Stomach (tissue), 9 donors: ENCODE measurements around the gene YOD1. TPM values are rescaled to one million over a fixed set of nuclear protein-coding genes. Genes with fewer than 3 reads are reported as not detected.
A peak's percentile ranks its signal among the peaks of the same experiment; 100 is the strongest.

Experiments
- DNase-seq, 2 donors: peaks; one replicate each; pipeline versions ENCODE4 v3.0.0 to v3.0.0-alpha.2; 2013 to 2019
- H3K27ac ChIP-seq, 5 donors: fragments of 200-600 bp in 4 of 5; sonication (generic) in 4 of 5; one replicate each; pipeline ENCODE4 v1.5.1; 2013 to 2019; ENCODE audit warnings: mild to moderate bottlenecking in 1 of 5, moderate library complexity in 1 of 5
- H3K27me3 ChIP-seq, 3 donors: fragments of 200-600 bp; sonication (generic); one replicate each; pipeline ENCODE4 v1.5.1; 2017 to 2019; ENCODE audit warnings: mixed run types in 1 of 3
- H3K36me3 ChIP-seq, 4 donors: fragments of 200-600 bp; sonication (generic); 1 replicate in 3 of 4; 2 replicates in 1 of 4; pipeline ENCODE4 v1.5.1; 2016 to 2019
- H3K4me1 ChIP-seq, 4 donors: fragments of 200-600 bp; sonication (generic); one replicate each; pipeline ENCODE4 v1.5.1; 2016 to 2019
- H3K4me3 ChIP-seq, 4 donors: fragments of 200-600 bp; sonication (generic) in 3 of 4; one replicate each; pipeline ENCODE4 v1.5.1; 2016 to 2019; ENCODE audit warnings: mild to moderate bottlenecking in 1 of 4
- H3K9me3 ChIP-seq, 4 donors: fragments of 200-600 bp; sonication (generic); one replicate each; pipeline ENCODE4 v1.5.1; 2016 to 2019
- CTCF ChIP-seq, 7 experiments: fragments of 450-650 bp in 4 of 7; fragments of 200-600 bp in 3 of 7; sonication (generic) in 3 of 7; IDR thresholded peaks; one replicate each; pipeline ENCODE4 v1.5.1; 2016 to 2019; ENCODE audit warnings: antibody characterized with exemption in 7 of 7, control low read depth in 2 of 7, mild to moderate bottlenecking in 1 of 7
- EP300 ChIP-seq: sonication (generic); formaldehyde crosslinking; IDR thresholded peaks from one replicate; pipeline ENCODE4 v1.6.1; 2017; ENCODE audit warnings: antibody characterized with exemption
- POLR2A ChIP-seq, 4 donors: fragments of 450-650 bp; IDR thresholded peaks; one replicate each; pipeline ENCODE4 v1.6.1; 2016; ENCODE audit warnings: antibody characterized with exemption in 4 of 4, control low read depth in 2 of 4, mild to moderate bottlenecking in 1 of 4, moderate library complexity in 1 of 4
- POLR2AphosphoS5 ChIP-seq, 3 donors: sonication (generic); formaldehyde crosslinking; IDR thresholded peaks; one replicate each; pipeline ENCODE4 v1.6.1; 2016; ENCODE audit warnings: antibody characterized with exemption in 3 of 3
- WGBS, 5 donors: extraction: QIAGEN DNeasy Blood & Tissue Kit in 3 of 5; methylation state at CpG; one replicate each; pipeline versions ENCODE4 v1.1.5 to v1.1.7; 2013 to 2018; 5-methylcytosine and 5-hydroxymethylcytosine counted together
- intact Hi-C: fragments of 100-400 bp; cut with DNase I; formaldehyde crosslinking; loops from one replicate; pipeline ENCODE4 v1.15.1; 2023; ENCODE audit warnings: low total_unique reads
- polyA plus RNA-seq, 3 donors: library from polyadenylated mRNA; stranded (reverse); fragments of 200-250 nt; gene quantifications; one replicate each; pipeline ENCODE4 v1.2.3, GENCODE V29; 2013
- total RNA-seq, 5 donors: library from RNA; depleted of rRNA; stranded (reverse); fragments of >200 nt; gene quantifications; one replicate each; pipeline versions ENCODE4 v1.1.0 to v1.2.3, GENCODE V29; 2014 to 2016
- donor health status: healthy with polysubstance abuse.
- donor health status: Bipolar disorder and iron deficiency.
- donor health status: healthy.

YOD1 gene
- total and polyA plus RNA-seq, 8 donors = 1.5 to 47.9 (median 4.8) TPM

DNA sequence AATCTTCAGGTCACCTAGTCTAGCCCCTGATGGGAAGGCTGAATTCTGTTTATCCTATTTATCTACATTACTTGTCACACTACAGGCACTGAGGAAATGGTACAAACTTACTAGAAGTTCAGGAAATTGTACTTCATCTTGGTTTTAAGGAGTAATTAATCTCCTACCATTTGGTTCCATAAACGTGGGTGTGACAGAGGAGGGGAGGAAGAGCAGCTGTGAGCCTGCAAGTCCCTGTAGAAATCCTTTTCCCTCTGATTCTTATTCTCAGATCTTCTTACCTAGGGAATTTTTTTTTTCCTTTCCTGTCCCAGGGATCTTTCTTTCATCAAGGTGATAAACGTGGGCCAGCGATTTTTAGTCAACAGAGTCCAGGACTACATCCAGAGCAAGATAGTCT, 16.2 kb upstream of the YOD1 start:
- Histone ChIP-seq H3K36me3 (peaks cover 49 to 100% (median 99%) of the 10 kb centered on the region in 4 donors), H3K27me3 (no peaks in the 10 kb centered on the region), H3K4me3 (no peak overlapping the region), H3K4me1 (peaks cover 0 to 41% (median 19%) of the 10 kb centered on the region in 4 donors), H3K9me3 (no peaks in the 10 kb centered on the region), H3K27ac (peak overlapping the region in 4 of 5 donors; percentile 26 to 66 (median 50))
- 22 to 38% (median 28%) methylated on average over 3 of the region's 3 CpGs for WGBS, 5 donors
- intact Hi-C loops = no loop called here
- DNase-seq = no peak
- no peak for TF ChIP-seq EP300

DNA sequence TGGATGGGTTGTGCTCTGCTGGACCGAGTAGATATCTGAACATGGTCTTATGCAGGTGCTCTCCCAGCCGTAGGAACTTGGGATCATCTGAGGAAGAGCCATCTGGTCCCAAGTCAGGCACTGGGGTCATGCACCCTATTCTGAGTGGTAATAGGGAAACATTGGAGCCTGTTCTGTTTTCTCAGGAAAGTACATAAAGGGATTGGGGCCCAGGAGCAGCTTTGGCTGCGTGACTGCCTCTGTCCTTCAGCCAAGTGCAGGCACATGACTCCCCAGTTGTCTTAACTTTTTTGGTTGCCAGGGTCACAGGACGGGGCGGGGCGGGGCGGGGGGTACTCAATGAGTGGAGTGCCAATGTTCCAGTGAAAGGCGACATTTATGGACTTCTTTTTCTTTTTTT, 13.6 kb upstream of the YOD1 start:
- Histone ChIP-seq H3K27me3 (no peaks in the 10 kb centered on the region), H3K36me3 (peaks cover 27 to 96% (median 94%) of the 10 kb centered on the region in 4 donors), H3K4me1 (peaks cover 0 to 34% (median 25%) of the 10 kb centered on the region in 4 donors), H3K9me3 (no peaks in the 10 kb centered on the region), H3K27ac (peak overlapping the region; percentile 18 to 67 (median 43)), H3K4me3 (no peak overlapping the region)
- TF ChIP-seq POLR2AphosphoS5 (IDR thresholded peaks at IDR 0.05) = no peak
- no peak for TF ChIP-seq CTCF (IDR thresholded peaks at IDR 0.05)
- no peak for TF ChIP-seq EP300
- no peak for TF ChIP-seq POLR2A (IDR thresholded peaks at IDR 0.05)
- WGBS, 5 donors = 33 to 59% (median 44%) methylated on average over 8 of the region's 8 CpGs
- DNase-seq = peak; percentile 63 to 79
- intact Hi-C loops = no loop called here

- Histone ChIP-seq H3K9me3 (no peaks in the 10 kb centered on the region), H3K4me1 (peaks cover 0 to 33% (median 30%) of the 10 kb centered on the region in 4 donors), H3K27ac (no peak overlapping the region), H3K27me3 (no peaks in the 10 kb centered on the region), H3K4me3 (no peak overlapping the region), H3K36me3 (peaks cover 18 to 81% (median 79%) of the 10 kb centered on the region in 4 donors)
- no peak for DNase-seq
- TF ChIP-seq EP300 = no peak
- TF ChIP-seq CTCF (IDR thresholded peaks at IDR 0.05) = no peak
- no peak for TF ChIP-seq POLR2A (IDR thresholded peaks at IDR 0.05)
- TF ChIP-seq POLR2AphosphoS5 (IDR thresholded peaks at IDR 0.05) = no peak
- intact Hi-C loops = no loop called here
- 81 to 97% (median 90%) methylated on average over 5 of the region's 5 CpGs for WGBS, 5 donors
Measured at GRCh38 chr1:207063014-207063413, 12.0 kb upstream of the YOD1 start.

- Histone ChIP-seq H3K4me1 (peaks cover 0 to 33% (median 23%) of the 10 kb centered on the region in 4 donors), H3K4me3 (no peak overlapping the region), H3K36me3 (peaks cover 14 to 72% (median 72%) of the 10 kb centered on the region in 4 donors), H3K9me3 (no peaks in the 10 kb centered on the region), H3K27ac (no peak overlapping the region), H3K27me3 (no peaks in the 10 kb centered on the region)
- WGBS, 5 donors = 85 to 100% (median 93%) methylated on average over 1 of the region's 1 CpG
- TF ChIP-seq POLR2A (IDR thresholded peaks at IDR 0.05) = no peak
- TF ChIP-seq CTCF (IDR thresholded peaks at IDR 0.05) = no peak
- TF ChIP-seq EP300 = no peak
- no peak for TF ChIP-seq POLR2AphosphoS5 (IDR thresholded peaks at IDR 0.05)
- DNase-seq = no peak
- intact Hi-C loops = no loop called here
Measured at GRCh38 chr1:207062058-207062457, 11.1 kb upstream of the YOD1 start.

DNA sequence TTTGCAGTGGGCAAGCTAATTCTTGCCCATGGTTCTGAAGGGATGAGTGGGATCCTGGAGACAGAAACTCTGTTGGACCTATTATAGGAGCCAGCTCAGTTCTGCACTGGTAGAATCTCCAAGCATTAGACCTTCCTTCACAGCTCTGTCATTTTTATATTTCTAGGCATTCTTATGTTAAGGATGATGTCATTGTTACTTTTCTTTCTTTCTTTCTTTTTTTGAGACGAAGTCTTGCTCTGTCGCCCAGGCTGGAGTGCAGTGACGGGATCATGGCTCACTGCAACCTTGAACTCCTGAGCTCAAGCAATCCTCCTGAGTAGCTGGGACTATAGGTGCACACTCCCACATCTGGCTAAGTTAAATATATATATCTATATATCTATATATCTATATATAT, 9.6 kb upstream of the YOD1 start:
- Histone ChIP-seq H3K27ac (no peak overlapping the region), H3K9me3 (no peaks in the 10 kb centered on the region), H3K36me3 (peaks cover 14 to 60% (median 57%) of the 10 kb centered on the region in 4 donors), H3K27me3 (no peaks in the 10 kb centered on the region), H3K4me3 (no peak overlapping the region), H3K4me1 (peaks cover 0 to 33% (median 24%) of the 10 kb centered on the region in 4 donors)
- TF ChIP-seq POLR2AphosphoS5 (IDR thresholded peaks at IDR 0.05) = no peak
- TF ChIP-seq EP300 = no peak
- TF ChIP-seq POLR2A (IDR thresholded peaks at IDR 0.05) = no peak
- intact Hi-C loops = no loop called here
- DNase-seq = no peak
- WGBS, 5 donors = 63 to 98% (median 75%) methylated on average over 3 of the region's 3 CpGs
